ENCODE results near the gene MAP3K19. TPM values are rescaled to one million over a fixed set of nuclear protein-coding genes. Genes with fewer than 3 reads are reported as not detected.
"Not testable (repeated sequence)": the region's sequence is repeated elsewhere in the genome, so short reads cannot be mapped to it uniquely, and the experiment has no call there.

MAP3K19 gene
- total RNA-seq, 1 experiment from 2014 or later = not detected

- CTCF ChIA-PET = no interaction called here
- Mint-ChIP-seq H3K4me1 (ENCODE audit: low read depth, unreplicated experiment) (no peaks in the 10 kb centered on the region), H3K9me3 (ENCODE audit: low read depth, unreplicated experiment) (peaks cover 14% of the 10 kb centered on the region), H3K4me3 (ENCODE audit: low read depth, unreplicated experiment) (no peak overlapping the region), H3K36me3 (ENCODE audit: insufficient read depth, unreplicated experiment) (no peaks in the 10 kb centered on the region), H3K27me3 (ENCODE audit: unreplicated experiment) (no peaks in the 10 kb centered on the region), H3K27ac (ENCODE audit: unreplicated experiment) (no peak overlapping the region)
- intact Hi-C loops (cut with micrococcal nuclease; ENCODE audit: unreplicated experiment) = no loop called here
- no peak for DNase-seq
- BruUV-seq (replicated peaks) = no TSS peak
- TF ChIP-seq, protein P1, sequence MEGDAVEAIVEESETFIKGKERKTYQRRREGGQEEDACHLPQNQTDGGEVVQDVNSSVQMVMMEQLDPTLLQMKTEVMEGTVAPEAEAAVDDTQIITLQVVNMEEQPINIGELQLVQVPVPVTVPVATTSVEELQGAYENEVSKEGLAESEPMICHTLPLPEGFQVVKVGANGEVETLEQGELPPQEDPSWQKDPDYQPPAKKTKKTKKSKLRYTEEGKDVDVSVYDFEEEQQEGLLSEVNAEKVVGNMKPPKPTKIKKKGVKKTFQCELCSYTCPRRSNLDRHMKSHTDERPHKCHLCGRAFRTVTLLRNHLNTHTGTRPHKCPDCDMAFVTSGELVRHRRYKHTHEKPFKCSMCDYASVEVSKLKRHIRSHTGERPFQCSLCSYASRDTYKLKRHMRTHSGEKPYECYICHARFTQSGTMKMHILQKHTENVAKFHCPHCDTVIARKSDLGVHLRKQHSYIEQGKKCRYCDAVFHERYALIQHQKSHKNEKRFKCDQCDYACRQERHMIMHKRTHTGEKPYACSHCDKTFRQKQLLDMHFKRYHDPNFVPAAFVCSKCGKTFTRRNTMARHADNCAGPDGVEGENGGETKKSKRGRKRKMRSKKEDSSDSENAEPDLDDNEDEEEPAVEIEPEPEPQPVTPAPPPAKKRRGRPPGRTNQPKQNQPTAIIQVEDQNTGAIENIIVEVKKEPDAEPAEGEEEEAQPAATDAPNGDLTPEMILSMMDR (IDR thresholded peaks at IDR 0.05; ENCODE audit: unreplicated experiment) = no peak
Measured at GRCh38 chr2:134973241-134974138, 73.8 kb downstream of the MAP3K19 start.

- not testable (repeated sequence) for H3K4me1 Mint-ChIP-seq (ENCODE audit: low read depth, unreplicated experiment)
Measured at GRCh38 chr2:134967166-134967565, 80.1 kb downstream of the MAP3K19 start.

GRCh38 chr2:134957477-134957876, 89.8 kb downstream of the MAP3K19 start:
- Mint-ChIP-seq H3K4me3 (ENCODE audit: low read depth, unreplicated experiment) (no peak overlapping the region), H3K4me1 (ENCODE audit: low read depth, unreplicated experiment) (no peaks in the 10 kb centered on the region), H3K27ac (ENCODE audit: unreplicated experiment) (no peak overlapping the region), H3K9me3 (ENCODE audit: low read depth, unreplicated experiment) (no peaks in the 10 kb centered on the region), H3K36me3 (ENCODE audit: insufficient read depth, unreplicated experiment) (peaks cover 30% of the 10 kb centered on the region), H3K27me3 (ENCODE audit: unreplicated experiment) (no peaks in the 10 kb centered on the region)
- BruUV-seq (replicated peaks) = no TSS peak
- TF ChIP-seq, protein P1 (IDR thresholded peaks at IDR 0.05; ENCODE audit: unreplicated experiment) = no peak
- intact Hi-C loops (cut with micrococcal nuclease; ENCODE audit: unreplicated experiment) = no loop called here
- CTCF ChIA-PET = no interaction called here
- DNase-seq = no peak

More at GRCh38 chr2:134967166-134967565, 80.1 kb downstream of the MAP3K19 start:
- CTCF ChIA-PET = interaction anchor here (0.6 kb wide), 1 partner anchor 507 kb away, joined by 3 read pairs; no protein-coding TSS in a partner anchor
- H3K9me3 Mint-ChIP-seq (ENCODE audit: low read depth, unreplicated experiment); H3K36me3 Mint-ChIP-seq (ENCODE audit: insufficient read depth, unreplicated experiment); intact Hi-C loops (cut with micrococcal nuclease; ENCODE audit: unreplicated experiment); H3K27me3 Mint-ChIP-seq (ENCODE audit: unreplicated experiment); BruUV-seq (replicated peaks); H3K4me3 Mint-ChIP-seq (ENCODE audit: low read depth, unreplicated experiment); H3K27ac Mint-ChIP-seq (ENCODE audit: unreplicated experiment); DNase-seq: not testable (repeated sequence)

- Mint-ChIP-seq H3K4me3 (ENCODE audit: low read depth, unreplicated experiment) (no peak overlapping the region), H3K27me3 (ENCODE audit: unreplicated experiment) (no peaks in the 10 kb centered on the region), H3K9me3 (ENCODE audit: low read depth, unreplicated experiment) (no peaks in the 10 kb centered on the region), H3K27ac (ENCODE audit: unreplicated experiment) (no peak overlapping the region), H3K36me3 (ENCODE audit: insufficient read depth, unreplicated experiment) (peaks cover 35% of the 10 kb centered on the region), H3K4me1 (ENCODE audit: low read depth, unreplicated experiment) (peaks cover 8% of the 10 kb centered on the region)
- CTCF ChIA-PET = no interaction called here
- no peak for DNase-seq
- no TSS peak for BruUV-seq (replicated peaks)
- intact Hi-C loops (cut with micrococcal nuclease; ENCODE audit: unreplicated experiment) = no loop called here
- TF ChIP-seq, protein P1 (IDR thresholded peaks at IDR 0.05; ENCODE audit: unreplicated experiment) = no peak
Measured at GRCh38 chr2:134955744-134956143, 91.5 kb downstream of the MAP3K19 start.

- DNase-seq = no peak
- H3K9me3 Mint-ChIP-seq (ENCODE audit: low read depth, unreplicated experiment) = no peaks in the 10 kb centered on the region
- no TSS peak for BruUV-seq (replicated peaks)
- peaks cover 43% of the 10 kb centered on the region for H3K36me3 Mint-ChIP-seq (ENCODE audit: insufficient read depth, unreplicated experiment)
- no peak overlapping the region for H3K4me3 Mint-ChIP-seq (ENCODE audit: low read depth, unreplicated experiment)
- intact Hi-C loops (cut with micrococcal nuclease; ENCODE audit: unreplicated experiment) = no loop called here
- CTCF ChIA-PET = no interaction called here
- TF ChIP-seq, protein P1 (IDR thresholded peaks at IDR 0.05; ENCODE audit: unreplicated experiment) = no peak
- H3K27me3 Mint-ChIP-seq (ENCODE audit: unreplicated experiment) = no peaks in the 10 kb centered on the region
- H3K4me1 Mint-ChIP-seq (ENCODE audit: low read depth, unreplicated experiment) = peaks cover 8% of the 10 kb centered on the region
- H3K27ac Mint-ChIP-seq (ENCODE audit: unreplicated experiment) = no peak overlapping the region
Measured at GRCh38 chr2:134954065-134954464, 93.2 kb downstream of the MAP3K19 start.

Measured in Calu3 (cell line).